SK-N-SH (cell line): ENCODE data around the gene HBP1. TPM values are rescaled to one million over a fixed set of nuclear protein-coding genes. Genes with fewer than 3 reads are reported as not detected.
A peak's percentile ranks its signal among the peaks of the same experiment; 100 is the strongest.

Experiments
- CTCF ChIA-PET: fragments of 300-600, 350-600 bp; formaldehyde crosslinking; extraction: SDS; loops from one replicate; lab custom pipeline; 2021; lab: Yijun Ruan, JAX
- POLR2A ChIA-PET: fragments of 350-600 bp; sonication (Branson Sonifier 250); formaldehyde crosslinking; extraction: SDS; loops from one replicate; lab custom pipeline; 2020; ENCODE audit warnings: antibody characterized with exemption, inconsistent platforms; lab: Yijun Ruan, JAX
- DNase-seq: peaks from one replicate; pipeline ENCODE4 v3.0.0; 2012
- H2AFZ ChIP-seq: fragments of 200-600 bp; sonication (generic); 2 replicates; pipeline ENCODE4 v1.8.1; 2016; ENCODE audit warnings: antibody characterized with exemption, mild to moderate bottlenecking, low read depth
- H3F3A ChIP-seq: fragments of 200-600 bp; sonication (generic); replicated peaks from 2 replicates; pipeline ENCODE3; 2016; ENCODE audit warnings: antibody characterized with exemption, mild to moderate bottlenecking; ENCODE audit not compliant: insufficient read depth
- H3K27ac ChIP-seq, 2 experiments: fragments of 200-500 bp in 1 of 2; fragments of 200-600 bp in 1 of 2; sonication (Bioruptor generic) in 1 of 2; sonication (generic), shearing (Covaris generic) in 1 of 2; 2 replicates each; pipeline versions ENCODE4 v1.5.1 to v1.6.1; 2014 to 2016; ENCODE audit warnings: low read depth in 2 of 2, inconsistent platforms in 1 of 2, low read length in 1 of 2, mild to moderate bottlenecking in 1 of 2, mixed read lengths in 1 of 2
- H3K27me3 ChIP-seq: fragments of 200-600 bp; sonication (generic), shearing (Covaris generic); 2 replicates; pipeline ENCODE4 v1.6.1; 2016; ENCODE audit warnings: mixed run types; ENCODE audit not compliant: insufficient read depth
- H3K36me3 ChIP-seq, 2 experiments: fragments of 200-500 bp in 1 of 2; fragments of 200-600 bp in 1 of 2; sonication (Bioruptor generic) in 1 of 2; sonication (generic) in 1 of 2; replicated peaks in 1 of 2; 2 replicates each; pipeline versions ENCODE3 to v1.5.1; 2014 to 2016; ENCODE audit warnings: low read length in 1 of 2, mild to moderate bottlenecking in 1 of 2; ENCODE audit not compliant: insufficient read depth in 2 of 2, control insufficient read depth in 1 of 2
- H3K4me1 ChIP-seq, 2 experiments: fragments of 200-500 bp in 1 of 2; fragments of 200-600 bp in 1 of 2; sonication (Bioruptor generic) in 1 of 2; sonication (generic), shearing (Covaris generic) in 1 of 2; 2 replicates each; pipeline versions ENCODE4 v1.5.1 to v1.6.1; 2014 to 2016; ENCODE audit warnings: low read depth in 1 of 2, low read length in 1 of 2, mixed run types in 1 of 2; ENCODE audit not compliant: insufficient read depth in 2 of 2, control insufficient read depth in 1 of 2
- H3K4me2 ChIP-seq: fragments of 200-600 bp; sonication (generic), shearing (Covaris generic); 2 replicates; pipeline ENCODE4 v1.6.1; 2017; ENCODE audit warnings: mixed run types
- H3K4me3 ChIP-seq, 2 experiments: fragments of 200-500 bp in 1 of 2; fragments of 200-600 bp in 1 of 2; sonication (Bioruptor generic) in 1 of 2; sonication (generic), shearing (Covaris generic) in 1 of 2; 2 replicates each; pipeline versions ENCODE4 v1.5.1 to v1.8.1; 2014 to 2016; ENCODE audit warnings: low read depth in 2 of 2, inconsistent platforms in 1 of 2, low read length in 1 of 2, mild to moderate bottlenecking in 1 of 2, mixed read lengths in 1 of 2, moderate library complexity in 1 of 2
- H3K79me2 ChIP-seq: fragments of 200-600 bp; sonication (generic); 2 replicates; pipeline ENCODE4 v1.8.1; 2017; ENCODE audit warnings: mild to moderate bottlenecking; ENCODE audit not compliant: insufficient read depth
- H3K9ac ChIP-seq: fragments of 200-600 bp; sonication (generic); 2 replicates; pipeline ENCODE4 v1.6.1; 2017; ENCODE audit warnings: mixed run types
- H3K9me2 ChIP-seq: fragments of 200-600 bp; sonication (generic); 2 replicates; pipeline ENCODE4 v1.6.1; 2017; ENCODE audit warnings: mixed run types
- H3K9me3 ChIP-seq: fragments of 200-600 bp; sonication (generic); 2 replicates; pipeline ENCODE4 v1.6.1; 2017; ENCODE audit warnings: mixed run types, mild to moderate bottlenecking, moderate library complexity
- H4K20me1 ChIP-seq: fragments of 200-600 bp; sonication (generic); 2 replicates; pipeline ENCODE4 v1.6.1; 2017; ENCODE audit warnings: mild to moderate bottlenecking, mixed run types; ENCODE audit not compliant: insufficient read depth
- EZH2phosphoT487 ChIP-seq: fragments of 200-600 bp; sonication (generic); IDR thresholded peaks from 2 replicates; pipeline ENCODE4 v1.6.1; 2017; ENCODE audit warnings: low read depth, mixed run types, mild to moderate bottlenecking, antibody characterized with exemption, moderate library complexity, borderline replicate concordance
- FOSL2 ChIP-seq: IDR thresholded peaks from 2 replicates; pipeline ENCODE4 v1.4.0; 2012; ENCODE audit warnings: low read depth, mild to moderate bottlenecking, moderate library complexity, borderline replicate concordance
- FOXJ3 ChIP-seq: sonication (generic); formaldehyde crosslinking; IDR thresholded peaks from 2 replicates; pipeline ENCODE4 v1.5.1; 2020; ENCODE audit warnings: mild to moderate bottlenecking, missing genetic modification reagents
- GATA2 ChIP-seq: sonication (generic); formaldehyde crosslinking; IDR thresholded peaks from 2 replicates; pipeline ENCODE4 v1.5.0; 2020; ENCODE audit warnings: mild to moderate bottlenecking, missing genetic modification reagents
- JUND ChIP-seq: IDR thresholded peaks from 2 replicates; pipeline ENCODE4 v1.4.0; 2012
- TCF12 ChIP-seq: IDR thresholded peaks from 2 replicates; pipeline ENCODE4 v1.4.0; 2012
- TEAD4 ChIP-seq: IDR thresholded peaks from 2 replicates; pipeline ENCODE4 v1.4.0; 2012; ENCODE audit warnings: mild to moderate bottlenecking, borderline replicate concordance; ENCODE audit not compliant: insufficient read depth
- YY1 ChIP-seq: IDR thresholded peaks from 2 replicates; pipeline ENCODE4 v1.4.0; 2012; ENCODE audit warnings: low read depth, mild to moderate bottlenecking
- WGBS: methylation state at CpG from one replicate; pipeline ENCODE4 v1.1.6; 2017; ENCODE audit warnings: low lambda C conversion rate; 5-methylcytosine and 5-hydroxymethylcytosine counted together
- polyA plus RNA-seq, 3 experiments: library from polyadenylated mRNA; depleted of rRNA; stranded (reverse); fragments of >200 nt; gene quantifications; 2 replicates each; pipeline ENCODE4 v1.2.3, GENCODE V29; 2012
- TF ChIP-seq, protein P1 (sequence below): IDR thresholded peaks from 2 replicates; pipeline ENCODE4; 2012

HBP1 gene
- polyA plus RNA-seq, 1 of the 3 experiments (the other 2 are of a cell fraction) = 27.2 TPM

DNA sequence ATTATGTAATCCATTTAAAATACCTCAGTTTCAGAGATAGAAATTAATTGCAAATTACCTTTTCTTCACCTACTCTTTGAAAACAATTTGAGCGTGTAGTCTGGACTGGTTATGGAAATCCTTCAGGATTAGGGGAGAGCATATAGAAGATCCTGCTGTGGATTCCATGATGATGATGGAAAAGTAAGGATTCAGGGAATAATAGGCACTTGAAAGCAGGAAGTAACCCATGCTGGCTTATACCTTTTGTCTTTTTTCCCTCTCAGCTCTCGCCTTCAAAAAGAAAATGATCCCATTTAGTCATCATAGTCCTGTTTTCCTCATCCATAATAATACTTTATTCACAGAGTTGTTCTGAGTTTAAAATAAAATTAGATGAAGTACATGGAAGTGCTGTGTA is 4.4 kb downstream of the HBP1 start:
- no peak for DNase-seq
- no peak overlapping the region for H3K4me2 ChIP-seq
- peaks cover 81% of the 10 kb centered on the region for H4K20me1 ChIP-seq
- TF ChIP-seq GATA2 (CRISPR knock-in tag) (no peak), TEAD4 (no peak)
- H3K27ac ChIP-seq = no peak overlapping the region; a peak in 1 of 4 replicates
- peaks cover 0 to 7% of the 10 kb centered on the region in 2 experiments; a peak in 2 of 4 replicates for H3K4me1 ChIP-seq
- peaks cover 83% of the 10 kb centered on the region for H3K79me2 ChIP-seq
- H3K4me3 ChIP-seq = no peak overlapping the region
- H3K9me2 ChIP-seq = no peaks in the 10 kb centered on the region
- H3F3A ChIP-seq = peaks cover 15% of the 10 kb centered on the region
- no peak overlapping the region for H3K9ac ChIP-seq
- no peaks in the 10 kb centered on the region for H3K27me3 ChIP-seq
- ChIA-PET CTCF (interaction anchor here (1.3 to 2.0 kb wide), 2 partner anchors 23 to 380 kb away, joined by 4 to 5 read pairs; no protein-coding TSS in a partner anchor), POLR2A (no interaction called here)
- 94% methylated on average over 2 of the region's 2 CpGs for WGBS
- no peak overlapping the region for H2AFZ ChIP-seq
- H3K9me3 ChIP-seq = no peaks in the 10 kb centered on the region
- peaks cover 9 to 21% of the 10 kb centered on the region in 2 experiments for H3K36me3 ChIP-seq

DNA sequence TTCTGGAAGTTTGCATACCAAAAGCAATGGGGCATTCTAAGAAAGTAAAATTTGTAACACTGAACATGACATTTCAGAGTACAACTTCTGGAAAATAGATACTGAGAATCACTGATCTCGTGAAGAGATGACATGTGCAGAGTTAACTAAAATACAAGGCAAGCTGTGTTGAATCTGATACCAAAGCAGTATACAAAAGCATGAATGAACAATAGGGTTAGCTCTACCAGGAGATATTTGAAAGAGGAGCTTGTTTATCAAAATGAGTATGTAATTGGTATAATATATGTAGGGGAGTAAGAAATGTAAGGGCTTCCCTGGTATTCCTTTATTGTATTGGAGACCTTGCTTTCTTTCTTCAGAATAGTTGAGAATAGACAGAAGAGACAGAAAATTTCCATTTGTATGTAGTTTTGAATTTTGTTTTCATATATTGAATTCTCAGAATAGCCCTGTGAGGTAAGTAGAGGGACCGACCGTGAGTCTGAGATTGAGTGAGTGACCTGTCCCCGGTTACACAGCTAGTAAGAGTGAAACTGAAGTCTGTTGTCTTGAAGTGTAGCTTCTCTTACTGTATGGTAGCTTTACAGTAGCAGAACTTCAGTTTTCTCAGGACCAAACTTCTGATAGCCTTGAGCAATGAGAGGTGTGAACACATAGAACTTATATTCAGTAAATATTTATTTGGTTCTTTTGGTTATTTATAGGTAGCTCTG is 5.0 kb downstream of the HBP1 start:
- no peak overlapping the region for H3K27ac ChIP-seq
- no peaks in the 10 kb centered on the region for H3K9me2 ChIP-seq
- H3K36me3 ChIP-seq = peaks cover 9 to 25% of the 10 kb centered on the region in 2 experiments
- H3K4me2 ChIP-seq = no peak overlapping the region
- H3K9me3 ChIP-seq = no peaks in the 10 kb centered on the region
- no peak overlapping the region for H3K9ac ChIP-seq
- H3K4me1 ChIP-seq = peaks cover 0 to 6% of the 10 kb centered on the region in 2 experiments; a peak in 2 of 4 replicates
- no peak overlapping the region for H3K4me3 ChIP-seq
- H3F3A ChIP-seq = peaks cover 17% of the 10 kb centered on the region
- ChIA-PET CTCF (interaction anchor here (0.6 to 2.0 kb wide), 10 partner anchors 16 to 701 kb away, joined by 3 to 5 read pairs (median 3); no protein-coding TSS in a partner anchor), POLR2A (no interaction called here)
- no peak for DNase-seq
- H2AFZ ChIP-seq = no peak overlapping the region
- no peaks in the 10 kb centered on the region for H3K27me3 ChIP-seq
- peaks cover 90% of the 10 kb centered on the region for H3K79me2 ChIP-seq
- TF ChIP-seq FOXJ3 (no peak), EZH2phosphoT487 (no peak), YY1 (no peak)
- peaks cover 87% of the 10 kb centered on the region for H4K20me1 ChIP-seq
- WGBS = 93% methylated on average over 4 of the region's 4 CpGs

DNA sequence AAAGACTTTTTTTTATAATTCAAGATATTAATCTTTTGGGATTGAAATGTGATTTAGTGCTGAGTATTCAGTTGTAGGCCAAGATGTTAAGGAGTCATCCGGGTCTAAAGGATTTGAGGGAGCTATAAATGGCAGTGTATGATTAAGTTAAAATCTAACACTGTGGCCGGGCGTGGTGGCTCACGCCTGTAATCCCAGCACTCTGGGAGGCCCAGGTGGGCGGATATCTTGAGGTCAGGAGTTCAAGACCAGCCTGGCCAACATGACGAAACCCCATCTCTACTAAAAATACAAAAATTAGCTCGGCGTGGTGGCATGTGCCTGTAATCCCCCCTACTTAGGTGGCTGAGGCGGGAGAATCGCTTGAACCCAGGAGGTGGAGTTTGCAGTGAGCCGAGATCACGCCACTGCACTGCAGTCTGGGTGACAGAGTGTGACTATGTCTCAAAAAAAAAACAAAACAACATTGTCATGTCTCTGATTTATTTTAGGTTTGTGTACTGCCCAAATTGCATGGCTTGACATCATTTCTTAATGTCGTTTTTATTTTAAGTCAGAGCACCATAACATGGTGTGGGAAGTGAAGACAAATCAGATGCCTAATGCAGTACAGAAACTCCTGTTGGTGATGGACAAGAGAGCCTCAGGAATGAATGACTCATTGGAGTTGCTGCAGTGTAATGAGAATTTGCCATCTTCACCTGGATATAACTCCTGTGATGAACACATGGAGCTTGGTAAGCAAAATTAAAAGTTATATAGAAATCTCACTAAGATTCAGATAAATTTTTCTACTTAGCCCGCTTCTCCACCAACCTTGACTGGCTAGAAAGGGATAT is 10.7 kb downstream of the HBP1 start:
- POLR2A ChIA-PET = interaction anchor here (1.3 kb wide), 1 partner anchor 11 kb away, joined by 3 read pairs; the partner anchor contains the start of gene HBP1

More for the DNA sequence above, 10.7 kb downstream of the HBP1 start:
- no peak for DNase-seq
- no peaks in the 10 kb centered on the region for H3K9me2 ChIP-seq
- peaks cover 28% of the 10 kb centered on the region for H3F3A ChIP-seq
- peaks cover 0 to 18% of the 10 kb centered on the region in 2 experiments; a peak in 3 of 4 replicates for H3K4me1 ChIP-seq
- peak overlapping the region in 1 of 2 experiments; percentile 49; a peak in 2 of 4 replicates for H3K27ac ChIP-seq
- CTCF ChIA-PET = interaction anchor here (0.8 to 5.3 kb wide), 6 partner anchors 14 to 700 kb away, joined by 3 to 22 read pairs (median 4); no protein-coding TSS in a partner anchor
- no peaks in the 10 kb centered on the region for H3K9me3 ChIP-seq
- no peaks in the 10 kb centered on the region for H3K27me3 ChIP-seq
- H3K36me3 ChIP-seq = peaks cover 41 to 43% of the 10 kb centered on the region in 2 experiments
- H3K79me2 ChIP-seq = peaks cover 64% of the 10 kb centered on the region
- H2AFZ ChIP-seq = no peak overlapping the region
- WGBS = 93% methylated on average over 14 of the region's 14 CpGs
- 0 out of 2 replicates have a peak, but pooled peaks have one; percentile 4 for TF ChIP-seq TCF12
- TF ChIP-seq FOSL2 = peak; percentile 65
- no peak for TF ChIP-seq JUND
- TF ChIP-seq, protein P1, sequence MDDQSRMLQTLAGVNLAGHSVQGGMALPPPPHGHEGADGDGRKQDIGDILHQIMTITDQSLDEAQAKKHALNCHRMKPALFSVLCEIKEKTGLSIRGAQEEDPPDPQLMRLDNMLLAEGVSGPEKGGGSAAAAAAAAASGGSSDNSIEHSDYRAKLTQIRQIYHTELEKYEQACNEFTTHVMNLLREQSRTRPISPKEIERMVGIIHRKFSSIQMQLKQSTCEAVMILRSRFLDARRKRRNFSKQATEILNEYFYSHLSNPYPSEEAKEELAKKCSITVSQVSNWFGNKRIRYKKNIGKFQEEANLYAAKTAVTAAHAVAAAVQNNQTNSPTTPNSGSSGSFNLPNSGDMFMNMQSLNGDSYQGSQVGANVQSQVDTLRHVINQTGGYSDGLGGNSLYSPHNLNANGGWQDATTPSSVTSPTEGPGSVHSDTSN = peak; percentile 50
- H3K9ac ChIP-seq = no peak overlapping the region
- peaks cover 68% of the 10 kb centered on the region for H4K20me1 ChIP-seq
- H3K4me3 ChIP-seq = no peak overlapping the region
- peak overlapping the region; percentile 8; the same call in 1 of the 2 replicates for H3K4me2 ChIP-seq
